ENCODE measurements around the gene USP3. TPM values are rescaled to one million over a fixed set of nuclear protein-coding genes. Genes with fewer than 3 reads are reported as not detected.
A peak's percentile ranks its signal among the peaks of the same experiment; 100 is the strongest.

The USP3 gene
- total and polyA plus RNA-seq, 2 of the 13 experiments (the other 11 are each of a cell fraction or from before 2014, with no cell fraction given) = 14.3 to 61.2 TPM

GRCh38 chr15:63473007-63473748, 31.2 kb upstream of the USP3 start (continued):
- no peak for TF ChIP-seq LRRFIP1 (CRISPR knock-in tag; conservative IDR thresholded peaks at IDR 0.05)
- no peak for TF ChIP-seq MXI1 (IDR thresholded peaks at IDR 0.05; ENCODE audit: borderline replicate concordance, low read depth, low read length)
- peak; percentile 97 for TF ChIP-seq PHF21A (CRISPR knock-in tag; IDR thresholded peaks at IDR 0.05)
- no peak for TF ChIP-seq ELF4 (CRISPR knock-in tag; IDR thresholded peaks at IDR 0.05; ENCODE audit: borderline replicate concordance)
- 0 out of 2 replicates have a peak, but pooled peaks have one; percentile 17 for TF ChIP-seq ZNF335 (CRISPR knock-in tag; IDR thresholded peaks at IDR 0.05)
- TF ChIP-seq FUBP1 (CRISPR knock-in tag; IDR thresholded peaks at IDR 0.05; ENCODE audit: borderline replicate concordance) = no peak
- TF ChIP-seq ZNF687 (CRISPR knock-in tag; IDR thresholded peaks at IDR 0.05) = no peak
- no peak for TF ChIP-seq ZNF883 (CRISPR knock-in tag; IDR thresholded peaks at IDR 0.05; ENCODE audit: not compliant biosample characterization)
- TF ChIP-seq ZNF605 (CRISPR knock-in tag; IDR thresholded peaks at IDR 0.05) = no peak
- 0 out of 2 replicates have a peak, but pooled peaks have one; percentile 85 for TF ChIP-seq SMAD3 (CRISPR knock-in tag; IDR thresholded peaks at IDR 0.05)
- TF ChIP-seq ZC3H4 (CRISPR knock-in tag; IDR thresholded peaks at IDR 0.05; ENCODE audit: borderline replicate concordance) = 0 out of 2 replicates have a peak, but pooled peaks have one; percentile 71
- TF ChIP-seq ZNF570 (CRISPR knock-in tag; IDR thresholded peaks at IDR 0.05; ENCODE audit: borderline replicate concordance) = no peak
- TF ChIP-seq ZNF30 (CRISPR knock-in tag; IDR thresholded peaks at IDR 0.05) = no peak
- TF ChIP-seq YEATS2 (CRISPR knock-in tag; IDR thresholded peaks at IDR 0.05; ENCODE audit: borderline replicate concordance) = no peak; the same call in 1 of the 2 replicates
- TF ChIP-seq SETDB1 (CRISPR knock-in tag; IDR thresholded peaks at IDR 0.05; ENCODE audit: borderline replicate concordance) = no peak
- no peak for TF ChIP-seq PAF1 (CRISPR knock-in tag; IDR thresholded peaks at IDR 0.05)
- no peak for TF ChIP-seq ZNF879 (CRISPR knock-in tag; IDR thresholded peaks at IDR 0.05)
- no peak for TF ChIP-seq MXD3 (CRISPR knock-in tag; IDR thresholded peaks at IDR 0.05)
- TF ChIP-seq NR2F2 (IDR thresholded peaks at IDR 0.05; ENCODE audit: borderline replicate concordance, low read depth) = peak; percentile 90
- no peak for TF ChIP-seq ZNF598 (CRISPR knock-in tag; IDR thresholded peaks at IDR 0.05; ENCODE audit: borderline replicate concordance)

All from HepG2 (cell line).